ENCODE results near the gene ARHGAP6.

GRCh38 chrX:11422525-11422857, 243.2 kb downstream of the ARHGAP6 start:
- TF ChIP-seq, protein P1, sequence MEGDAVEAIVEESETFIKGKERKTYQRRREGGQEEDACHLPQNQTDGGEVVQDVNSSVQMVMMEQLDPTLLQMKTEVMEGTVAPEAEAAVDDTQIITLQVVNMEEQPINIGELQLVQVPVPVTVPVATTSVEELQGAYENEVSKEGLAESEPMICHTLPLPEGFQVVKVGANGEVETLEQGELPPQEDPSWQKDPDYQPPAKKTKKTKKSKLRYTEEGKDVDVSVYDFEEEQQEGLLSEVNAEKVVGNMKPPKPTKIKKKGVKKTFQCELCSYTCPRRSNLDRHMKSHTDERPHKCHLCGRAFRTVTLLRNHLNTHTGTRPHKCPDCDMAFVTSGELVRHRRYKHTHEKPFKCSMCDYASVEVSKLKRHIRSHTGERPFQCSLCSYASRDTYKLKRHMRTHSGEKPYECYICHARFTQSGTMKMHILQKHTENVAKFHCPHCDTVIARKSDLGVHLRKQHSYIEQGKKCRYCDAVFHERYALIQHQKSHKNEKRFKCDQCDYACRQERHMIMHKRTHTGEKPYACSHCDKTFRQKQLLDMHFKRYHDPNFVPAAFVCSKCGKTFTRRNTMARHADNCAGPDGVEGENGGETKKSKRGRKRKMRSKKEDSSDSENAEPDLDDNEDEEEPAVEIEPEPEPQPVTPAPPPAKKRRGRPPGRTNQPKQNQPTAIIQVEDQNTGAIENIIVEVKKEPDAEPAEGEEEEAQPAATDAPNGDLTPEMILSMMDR (IDR thresholded peaks at IDR 0.05; ENCODE audit: low read depth, low read length) = no peak
- no peak for TF ChIP-seq POLR2A (IDR thresholded peaks at IDR 0.05; ENCODE audit: extremely low read depth, insufficient read length)
